Stimulated activated CD4-positive, alpha-beta T cell treated with anti-CD3 and anti-CD28 coated beads, Interleukin-1b, Interleukin-23, amount 100 ng/mL, for 4 hours (primary cell): ENCODE data around the gene ARHGAP30.
"Not testable (repeated sequence)": the region's sequence is repeated elsewhere in the genome, so short reads cannot be mapped to it uniquely, and the experiment has no call there.

Experiments used
- DNase-seq, 2 donors: peaks; one replicate each; pipeline ENCODE4 v3.0.0-alpha.2; 2020; ENCODE audit warnings: low read depth in 2 of 2

ARHGAP30 gene

DNA sequence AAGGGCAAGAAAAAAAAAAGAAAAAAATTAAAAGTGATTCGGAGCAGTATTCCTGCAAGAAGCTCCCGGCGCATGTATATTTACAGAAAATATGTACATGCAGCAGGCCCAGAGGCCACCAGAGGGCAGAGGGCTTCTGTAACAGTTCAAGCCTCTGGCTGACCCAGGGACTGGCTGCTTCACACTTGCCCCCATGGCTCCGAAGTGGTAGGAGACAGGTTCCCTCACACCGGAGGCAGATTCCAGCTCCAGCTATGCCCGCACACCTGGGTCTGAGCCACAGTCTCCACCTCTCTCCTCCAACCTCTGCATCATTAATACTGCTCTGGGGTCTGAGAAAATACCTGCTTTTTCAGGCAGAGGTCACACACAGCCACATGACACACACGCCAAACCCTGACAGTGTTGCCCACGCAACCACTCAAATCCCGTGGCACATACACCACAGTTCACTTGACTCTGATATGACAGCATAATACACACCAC lies 2.2 kb upstream of the ARHGAP30 start:
- peak in 1 of 2 donors; percentile 21 for DNase-seq

DNA sequence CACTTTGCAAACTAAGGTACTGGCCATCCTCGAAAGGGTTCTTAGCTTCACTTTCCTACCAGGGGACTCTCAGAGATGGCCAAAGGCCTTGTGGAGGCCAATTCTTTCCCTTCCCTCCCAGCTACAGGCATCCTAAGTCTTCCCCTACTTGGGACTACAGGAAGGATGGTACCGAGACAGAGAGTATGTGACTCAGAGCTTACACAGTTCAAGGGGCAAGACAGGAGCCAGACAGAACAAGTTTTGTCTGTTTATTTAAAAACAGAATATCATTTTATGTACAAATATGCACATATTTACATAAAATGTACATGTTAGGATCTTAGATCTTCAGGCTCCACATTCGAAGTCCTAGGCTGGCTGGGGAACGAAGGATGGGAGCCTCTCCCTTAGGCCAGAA lies 1.1 kb upstream of the ARHGAP30 start:
- DNase-seq: no peak

DNA sequence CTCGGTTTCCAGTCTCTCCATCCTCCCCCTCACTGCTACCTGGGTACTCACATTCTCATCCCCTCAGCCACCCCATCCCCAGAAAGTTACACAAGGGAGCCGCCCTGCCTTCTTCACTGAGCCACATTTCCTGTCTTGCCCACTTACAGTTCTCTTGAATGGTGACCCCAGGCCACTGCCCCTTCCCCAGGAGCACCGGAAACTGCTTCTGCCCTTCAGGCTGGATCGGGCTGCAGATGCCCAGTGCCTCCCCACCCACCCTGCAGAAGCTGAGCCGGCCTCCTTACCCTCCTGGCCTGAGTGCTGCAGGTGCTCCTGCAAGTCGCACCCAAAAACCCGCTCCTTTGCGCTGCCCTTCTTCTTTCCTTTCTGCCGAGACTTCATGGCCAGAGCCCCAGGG lies 450 bp downstream of the ARHGAP30 start:
- peak in 1 of 2 donors; percentile 11 for DNase-seq

DNA sequence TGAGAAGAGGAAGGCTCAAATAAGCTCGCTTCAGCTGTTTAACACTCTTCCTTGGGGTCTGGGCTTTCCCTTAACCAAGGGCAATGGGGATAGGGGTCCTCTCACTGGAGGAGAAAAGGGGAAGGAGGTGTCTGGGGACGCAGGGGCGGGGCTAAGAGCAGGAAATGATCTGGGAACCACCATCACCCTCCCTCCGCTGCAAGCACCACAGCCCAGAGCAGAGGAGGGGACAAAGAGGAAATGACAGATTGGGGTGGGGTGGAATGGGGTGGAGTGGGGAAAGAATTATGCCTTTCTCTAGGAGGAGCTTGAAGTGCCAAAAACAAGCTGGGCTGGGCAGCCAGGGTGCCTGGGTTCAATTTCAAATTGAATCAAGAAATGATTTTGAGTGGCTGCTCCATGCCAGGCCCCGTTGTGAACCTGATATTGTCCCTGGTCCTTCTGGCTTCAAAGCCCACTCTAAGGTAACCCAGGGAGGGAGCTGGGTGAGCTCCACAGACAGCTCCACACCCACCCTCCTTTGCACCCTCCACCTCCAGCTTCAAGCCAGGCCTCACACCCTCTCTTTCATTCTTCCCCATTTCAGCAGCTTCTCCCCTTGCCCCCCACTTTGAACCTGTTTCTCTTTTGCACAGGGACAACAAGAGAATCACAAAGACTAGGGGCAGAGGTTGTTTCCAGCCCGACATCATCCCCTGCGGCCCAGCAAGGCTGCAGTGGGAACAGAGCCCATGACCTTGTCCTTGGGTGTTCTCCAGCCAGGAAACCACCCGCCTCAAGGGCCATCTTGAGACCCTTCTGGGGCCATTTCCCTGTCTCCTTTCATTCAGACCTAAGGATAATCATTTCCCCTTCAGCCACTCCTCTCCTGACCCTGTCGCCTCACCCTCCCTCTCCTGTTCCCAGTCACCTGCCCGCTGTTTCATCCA lies 1.1 kb downstream of the ARHGAP30 start:
- DNase-seq: peak; percentile 60 to 61

DNA sequence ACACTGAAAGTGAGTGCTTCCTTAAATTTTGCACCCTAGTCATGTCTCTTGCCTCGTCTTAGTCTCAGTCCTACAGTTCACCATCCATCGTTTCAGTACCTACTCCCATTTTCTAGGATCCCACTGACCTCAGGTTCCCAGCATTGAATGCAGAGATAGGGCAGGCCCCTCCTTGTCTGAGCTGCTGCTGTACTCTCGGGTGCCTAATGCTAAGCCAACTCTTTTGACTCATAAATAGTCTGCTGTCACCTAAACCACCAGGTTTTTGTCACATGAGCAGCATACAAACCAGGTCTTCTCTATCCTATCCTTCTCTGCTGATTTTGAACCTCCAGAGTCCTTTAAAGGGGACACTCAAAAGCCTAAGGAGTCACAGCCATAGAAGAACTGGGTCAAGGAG lies 3.0 kb downstream of the ARHGAP30 start:
- DNase-seq: no peak

DNA sequence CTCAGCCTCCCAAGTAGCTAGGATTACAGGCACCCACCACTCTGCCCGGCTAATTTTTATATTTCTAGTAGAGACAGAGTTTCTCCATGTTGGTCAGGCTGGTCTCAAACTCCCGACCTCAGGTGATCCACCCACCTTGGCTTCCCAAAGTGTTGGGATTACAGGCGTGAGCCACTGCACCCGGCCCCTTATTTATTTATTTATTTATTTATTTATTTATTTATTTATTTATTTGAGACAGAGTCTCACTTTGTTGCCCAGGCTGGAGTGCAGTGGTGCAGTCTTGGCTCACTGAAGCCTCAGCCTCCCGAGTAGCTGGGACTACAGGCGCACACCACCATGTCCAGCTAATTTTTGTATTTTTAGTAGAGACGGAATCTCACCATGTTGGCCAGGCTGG lies 4.0 kb downstream of the ARHGAP30 start:
- DNase-seq: not testable (repeated sequence)

DNA sequence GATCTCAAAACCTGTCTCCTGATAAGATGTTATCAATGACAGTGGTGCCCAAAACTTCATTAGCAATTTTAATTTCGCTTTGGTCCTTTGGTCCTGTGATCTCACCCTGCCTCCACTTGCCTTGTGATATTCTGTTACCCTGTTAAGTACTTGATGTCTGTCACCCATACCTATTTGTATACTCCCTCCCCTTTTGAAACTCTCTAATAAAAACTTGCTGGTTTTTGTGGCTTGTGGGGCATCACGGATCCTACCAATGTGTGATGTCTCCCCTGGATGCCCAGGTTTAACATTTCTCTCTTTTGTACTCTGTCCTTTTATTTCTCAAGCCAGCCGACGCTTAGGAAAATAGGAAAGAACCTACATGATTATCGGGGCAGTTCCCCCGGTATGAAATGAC lies 5.8 kb downstream of the ARHGAP30 start:
- DNase-seq: not testable (repeated sequence)

DNA sequence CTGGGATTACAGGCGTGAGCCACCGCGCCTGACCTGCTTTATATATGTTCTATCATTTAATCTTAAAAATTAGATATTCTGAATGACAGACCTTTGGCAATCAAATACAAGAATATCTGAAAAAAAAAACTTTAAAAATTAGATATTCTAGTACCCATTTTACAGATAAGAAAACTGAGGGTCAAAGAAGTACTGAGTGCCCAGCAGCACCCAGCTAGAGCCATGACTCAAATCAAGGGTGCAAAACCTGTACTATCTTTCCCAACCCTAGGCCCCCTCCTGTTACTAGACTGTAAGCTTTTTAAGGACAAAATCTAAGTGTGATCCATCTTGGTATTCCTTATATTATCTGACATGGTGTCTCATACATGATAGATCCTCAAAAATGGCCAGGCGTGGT lies 8.3 kb downstream of the ARHGAP30 start:
- no peak for DNase-seq

DNA sequence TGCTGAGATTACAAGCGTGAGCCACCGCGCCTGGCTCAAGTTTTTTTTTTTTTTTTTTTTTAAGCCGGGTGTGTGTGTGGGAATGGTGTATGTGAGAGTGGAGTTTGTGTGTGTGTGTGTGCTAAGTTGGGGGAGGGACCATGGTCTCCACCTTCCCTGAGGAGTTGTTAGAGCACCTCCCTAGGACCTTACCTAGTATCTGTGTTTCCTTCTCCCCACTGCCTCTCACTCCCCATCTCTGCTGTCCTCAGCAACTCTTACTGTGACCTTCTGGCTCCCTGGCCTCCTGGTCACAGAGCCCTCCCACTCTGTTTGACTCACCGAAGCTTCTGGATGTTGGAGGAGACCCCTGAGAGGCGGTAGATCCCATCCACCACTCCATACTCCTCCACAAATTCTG lies 10.4 kb downstream of the ARHGAP30 start:
- no peak for DNase-seq

DNA sequence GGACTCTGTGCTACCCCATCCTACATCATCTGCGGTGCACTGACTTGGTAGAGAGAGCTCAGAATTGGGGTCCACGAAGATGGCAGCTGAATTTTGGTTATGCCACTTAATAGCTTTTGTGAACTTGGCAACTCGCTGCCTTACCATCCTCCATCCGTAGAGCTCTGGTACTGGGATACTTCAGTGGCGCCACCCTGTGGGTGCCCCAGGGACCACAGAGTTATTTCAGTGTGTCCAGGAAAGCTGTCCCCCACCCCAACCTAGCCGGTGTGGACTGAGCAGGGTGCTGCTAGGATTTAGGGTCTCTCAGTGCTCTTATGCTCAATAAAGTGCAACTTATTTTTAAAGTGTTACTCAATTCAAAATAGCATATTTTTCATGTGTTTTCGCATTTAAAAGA lies 14.9 kb downstream of the ARHGAP30 start:
- no peak for DNase-seq

DNA sequence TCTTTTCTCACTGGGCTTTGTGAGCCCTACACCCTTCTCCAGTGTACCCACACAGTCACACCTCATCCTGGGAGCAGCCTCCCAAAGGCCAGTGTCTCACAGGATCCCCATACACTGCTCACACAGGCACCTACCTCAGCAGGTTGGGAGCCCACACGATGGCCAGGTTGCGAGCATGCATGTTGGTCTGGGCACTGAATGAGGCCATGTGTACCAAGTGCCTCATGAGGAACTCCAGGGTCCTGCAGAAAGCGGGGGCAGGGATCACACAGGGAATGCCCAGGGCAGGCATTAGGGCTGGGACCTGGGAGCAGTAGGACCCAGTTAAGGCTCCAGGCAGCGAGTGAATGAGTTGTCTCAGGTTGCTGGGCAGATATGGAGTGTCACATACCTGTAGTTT lies 15.5 kb downstream of the ARHGAP30 start:
- DNase-seq: no peak

DNA sequence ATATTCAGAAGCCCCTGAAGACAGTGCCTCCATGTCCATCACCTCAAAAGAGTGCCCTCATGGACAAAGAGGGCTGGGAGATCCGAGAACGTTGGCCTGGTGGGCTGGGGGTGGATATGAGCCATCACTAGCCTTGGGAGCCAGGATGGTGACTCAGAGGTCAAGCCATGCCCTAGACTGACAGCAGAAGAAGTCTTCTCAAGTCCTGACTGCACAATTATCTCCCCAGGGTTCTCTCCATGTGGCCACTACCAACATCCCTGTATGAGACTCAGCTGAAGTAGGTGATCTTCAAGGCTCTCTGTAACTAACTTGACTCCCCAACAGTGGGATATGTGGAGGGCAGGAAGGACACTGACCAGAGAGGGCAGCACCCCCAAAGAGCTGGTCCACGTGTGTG lies 16.8 kb downstream of the ARHGAP30 start:
- DNase-seq: no peak

DNA sequence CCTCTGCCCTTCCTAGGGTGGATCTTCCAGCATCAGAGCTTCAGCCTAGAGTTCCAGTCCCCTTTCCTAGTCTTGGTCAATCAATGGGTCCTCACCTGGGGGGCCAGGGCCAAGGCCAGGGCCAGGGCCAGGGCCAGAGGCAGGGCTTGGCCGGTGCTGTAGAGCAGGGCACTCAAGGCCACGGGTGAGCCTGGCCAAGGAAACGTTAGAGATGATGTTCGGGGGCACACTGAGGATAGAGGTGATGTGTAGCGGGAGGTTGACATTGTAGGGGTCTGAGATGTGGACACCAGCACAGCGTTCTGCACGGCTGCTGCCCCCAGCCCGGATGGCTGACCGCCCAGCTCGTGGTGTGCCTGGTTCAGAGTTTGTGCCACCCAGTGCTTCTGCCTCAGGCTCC lies 18.5 kb downstream of the ARHGAP30 start:
- no peak for DNase-seq

DNA sequence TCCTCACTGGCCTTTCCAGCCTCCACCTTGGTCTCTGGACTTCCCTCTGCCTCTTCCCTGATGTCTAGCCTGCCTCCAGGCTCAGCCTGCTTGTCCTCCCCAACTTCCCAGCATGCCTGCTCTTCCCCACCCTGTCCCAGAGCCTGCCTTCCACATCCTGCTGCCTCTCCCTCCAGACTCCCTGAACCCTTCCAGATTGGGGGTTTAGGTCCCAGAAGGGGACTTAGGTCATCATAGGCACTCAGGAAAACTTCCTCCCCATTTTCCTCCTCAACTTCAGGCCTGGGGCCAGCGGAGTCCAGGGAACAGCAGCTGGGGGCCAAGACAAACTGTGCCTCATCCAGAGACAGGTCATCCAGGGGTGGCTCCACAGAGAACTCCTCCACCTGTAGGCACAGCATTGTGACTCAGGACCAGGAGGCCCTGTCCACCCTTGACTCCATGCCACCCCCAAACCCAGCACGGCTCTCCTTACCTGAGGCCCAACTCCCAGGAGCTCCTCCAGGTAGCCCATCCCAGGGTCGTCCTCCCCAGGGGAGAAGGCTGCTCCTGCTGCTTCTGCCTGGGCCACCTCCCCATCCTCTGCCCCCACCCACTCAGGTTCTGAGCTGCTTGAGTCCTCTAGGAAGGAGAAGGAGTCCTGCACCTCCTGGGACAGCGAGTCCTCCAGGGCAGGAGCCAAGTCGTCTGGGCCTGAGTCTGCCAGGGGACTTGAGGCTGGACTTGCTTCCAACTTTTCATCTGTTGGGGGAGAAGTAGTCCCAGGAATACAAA lies 20.6 kb downstream of the ARHGAP30 start:
- DNase-seq: no peak

DNA sequence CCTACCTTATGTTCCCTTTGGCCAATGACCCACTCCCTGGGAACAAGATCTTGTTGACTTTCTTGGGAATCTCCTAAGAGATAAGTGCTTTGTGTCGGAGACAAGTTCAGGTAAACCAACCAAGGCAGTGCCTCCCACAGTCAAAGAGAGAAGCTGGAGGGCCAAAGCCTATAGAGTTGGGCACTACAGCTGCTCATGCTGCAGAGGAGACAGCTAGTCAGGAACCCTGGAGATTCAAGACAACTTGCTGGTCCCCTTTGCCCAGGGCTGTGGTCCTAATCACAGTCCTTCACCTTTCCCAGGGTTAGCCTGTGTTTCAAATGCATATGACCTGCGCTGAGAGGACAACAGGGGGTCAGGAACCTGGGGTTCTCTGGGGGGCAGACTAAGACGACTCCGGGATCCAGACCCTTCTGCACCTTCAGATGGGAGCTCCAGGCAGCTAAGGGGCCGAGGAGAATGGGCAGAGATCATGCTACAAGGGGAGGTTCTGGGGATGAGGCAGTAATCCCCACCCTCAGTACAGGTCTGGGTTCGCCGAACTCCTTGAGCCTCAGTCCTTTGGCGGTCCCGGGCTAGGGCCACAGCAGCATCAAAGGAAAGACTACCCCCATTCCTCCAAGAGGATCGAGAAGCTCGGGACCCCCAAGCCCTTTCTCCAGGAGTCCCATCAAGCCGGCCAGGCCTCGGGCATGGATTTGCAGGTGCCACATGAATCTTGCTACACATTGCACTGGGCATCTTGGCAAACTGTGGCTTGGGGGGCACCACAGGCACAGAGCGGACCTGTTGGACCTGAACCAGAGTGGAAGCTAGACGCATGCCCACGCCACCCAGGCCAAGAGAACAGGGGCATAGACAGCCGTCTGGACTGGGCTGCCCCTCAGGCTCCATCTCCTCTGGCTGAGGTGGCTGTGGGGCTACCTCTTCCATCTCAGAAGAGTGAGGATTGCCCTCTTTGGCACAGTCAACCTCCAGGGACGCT lies 22.0 kb downstream of the ARHGAP30 start:
- DNase-seq: no peak

DNA sequence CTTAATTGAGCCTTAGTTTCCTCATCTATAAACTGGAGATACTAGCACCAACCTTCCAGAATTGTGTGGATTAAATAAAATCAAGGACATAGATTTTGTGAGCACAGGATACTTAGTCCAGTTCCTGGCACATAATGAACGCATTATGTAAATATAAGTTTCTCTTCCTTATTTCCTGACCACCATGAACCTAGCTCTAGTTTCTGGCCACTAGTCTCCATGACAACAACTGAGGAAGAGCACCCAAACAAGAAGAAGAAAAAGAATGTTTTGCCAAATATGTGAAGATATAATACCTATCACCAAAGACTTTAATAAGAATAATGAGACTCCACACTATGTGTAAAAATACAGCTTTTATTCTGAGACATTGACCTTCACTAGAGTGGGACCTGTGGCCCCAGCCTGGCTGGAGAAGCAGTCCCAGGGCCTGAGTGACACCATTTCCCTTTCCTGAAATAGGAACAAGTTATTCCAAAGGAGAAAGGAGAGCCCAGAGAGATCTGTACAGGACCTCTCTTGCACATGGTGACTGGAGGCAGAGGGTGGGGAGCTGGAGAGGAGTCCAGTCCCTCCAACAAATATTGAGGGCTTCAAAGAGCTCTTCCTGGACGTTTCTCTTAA lies 23.0 kb downstream of the ARHGAP30 start:
- DNase-seq: no peak

DNA sequence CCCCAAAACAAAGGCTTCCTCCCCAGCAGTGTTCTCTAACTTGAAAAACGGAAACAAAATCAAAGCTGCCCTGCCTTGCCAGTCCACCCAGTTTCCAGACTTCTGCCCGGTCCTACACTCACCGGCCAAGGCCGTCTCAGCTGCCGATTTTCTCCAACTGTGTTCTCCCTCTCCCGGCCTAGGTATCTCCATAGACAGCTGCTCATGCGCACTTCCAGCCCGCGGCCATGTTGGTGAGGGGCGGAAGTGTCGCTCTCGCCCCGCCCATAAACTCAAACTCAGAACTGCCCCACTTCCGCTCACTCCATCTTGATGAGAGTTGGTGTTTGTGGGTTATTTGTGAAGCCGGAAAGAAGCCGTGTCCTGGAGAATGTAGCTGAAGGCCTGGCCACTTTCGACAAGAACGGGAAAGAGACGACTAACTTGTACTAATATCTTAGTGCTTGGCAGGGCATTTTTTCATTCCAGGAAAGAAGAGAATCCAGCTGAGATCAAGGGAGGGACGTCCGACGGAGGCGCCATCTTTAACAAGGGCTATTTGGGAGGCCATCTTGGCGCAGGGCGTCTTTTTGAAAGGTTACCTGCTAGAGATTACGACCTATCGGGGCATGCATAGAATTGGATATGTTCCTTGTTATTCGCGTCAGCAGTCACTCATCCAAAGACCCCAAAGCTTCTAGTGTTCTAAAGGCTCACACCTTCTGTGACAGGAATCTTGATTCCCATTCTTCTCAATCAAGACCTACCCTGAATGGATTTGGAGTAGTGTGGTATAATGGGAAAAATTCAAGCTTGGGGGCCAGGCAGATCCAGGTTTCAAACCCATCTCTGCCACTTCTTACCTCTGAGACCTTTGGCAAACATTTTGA lies 23.7 kb downstream of the ARHGAP30 start, which contains the start of gene USF1:
USF1 (minus strand) TSS at position 242 of the 869 bp plus-strand sequence. CDS start 2,702 bp downstream, outside the sequence.
- peak; percentile 81 to 84 for DNase-seq

DNA sequence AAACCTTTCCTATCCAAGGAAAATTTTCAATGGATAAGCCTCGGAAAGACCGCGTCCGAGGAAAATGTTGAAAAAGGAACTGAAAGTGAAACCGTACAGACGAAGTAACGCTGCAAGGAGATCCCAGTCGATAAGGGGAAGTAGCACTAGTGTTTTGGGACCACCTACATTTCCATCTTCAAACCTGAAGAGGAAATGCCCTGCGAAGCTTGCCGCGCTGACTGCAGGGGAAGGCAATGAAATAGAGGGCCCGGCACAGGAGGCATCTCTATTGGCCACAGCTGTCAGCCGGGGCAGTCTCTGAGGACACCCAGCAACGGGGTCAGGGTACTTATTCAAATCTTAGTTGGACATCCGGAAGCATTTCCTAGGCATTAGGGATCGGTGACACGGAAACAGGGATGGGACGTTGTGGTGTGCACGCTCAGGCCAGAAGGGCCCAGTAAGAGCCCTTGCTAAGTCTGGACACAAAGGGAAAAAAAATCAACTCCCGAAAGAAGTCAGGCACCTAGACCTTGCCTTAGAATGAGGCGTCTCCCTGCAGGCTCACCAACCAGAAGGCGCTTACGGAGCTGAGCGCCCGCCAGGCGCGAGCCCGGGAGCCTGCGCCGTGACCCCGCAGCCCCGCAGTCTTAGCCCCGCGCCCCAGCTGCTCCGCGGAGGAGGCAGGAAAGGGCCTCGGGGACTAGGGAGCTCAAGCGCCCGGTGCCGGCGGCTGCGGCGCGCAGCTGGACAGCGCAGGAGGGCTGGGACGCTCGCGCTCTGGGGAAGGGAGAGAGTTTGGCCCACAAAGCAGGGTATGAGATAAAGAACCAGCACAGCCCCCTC lies 24.6 kb downstream of the ARHGAP30 start:
- peak in 1 of 2 donors; percentile 33 for DNase-seq

DNA sequence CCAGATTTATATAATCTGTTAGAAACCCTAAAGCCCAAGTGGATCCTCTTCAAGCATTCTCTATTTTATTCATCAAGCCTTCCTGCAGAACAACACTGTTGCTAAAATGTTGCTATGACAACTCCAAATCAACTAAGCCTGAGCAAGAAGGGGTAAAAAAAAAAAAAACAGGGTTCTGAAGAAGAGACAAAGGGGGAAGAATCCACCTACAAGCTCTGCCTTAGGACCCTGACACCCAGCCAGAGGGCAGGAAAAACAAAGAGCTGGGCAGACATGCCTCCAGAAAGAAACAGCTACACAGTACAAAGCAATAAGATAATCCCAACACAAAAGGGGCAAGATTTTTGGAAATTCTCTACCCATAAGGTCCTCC lies 25.2 kb downstream of the ARHGAP30 start:
- DNase-seq: no peak
